ENCODE measurements around the gene KRABD2.
"Not testable (repeated sequence)": the region's sequence is repeated elsewhere in the genome, so short reads cannot be mapped to it uniquely, and the experiment has no call there.

KRABD2 gene

DNA sequence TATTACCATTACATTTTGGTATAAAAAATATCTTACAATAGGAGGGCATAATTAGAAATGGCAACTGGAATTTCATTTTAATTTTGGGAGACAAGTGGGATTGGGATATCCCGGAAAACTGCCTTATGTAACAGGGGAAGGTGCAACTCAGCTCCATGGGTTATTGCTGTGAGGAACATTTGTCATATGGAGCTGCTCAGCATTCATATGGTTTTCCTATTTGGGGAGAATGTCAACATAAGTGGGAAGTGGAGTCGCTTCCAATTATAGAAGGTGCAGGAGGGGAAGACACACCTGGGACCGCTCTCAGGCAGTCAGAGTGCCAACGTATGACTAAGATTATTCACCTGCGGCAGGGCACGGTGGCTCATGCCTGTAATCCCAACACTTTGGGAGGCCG lies 26.2 kb downstream of the KRABD2 start:
- DNase-seq = no peak
- H3K36me3 ChIP-seq = no peaks in the 10 kb centered on the region
- intact Hi-C loops (cut with DNase I; ENCODE audit: low total_unique reads) = no loop called here
- H3K4me3 ChIP-seq = no peak overlapping the region
- no peaks in the 10 kb centered on the region for H3K4me1 ChIP-seq
- TF ChIP-seq POLR2A (IDR thresholded peaks at IDR 0.05) = no peak
- TF ChIP-seq, protein P1, sequence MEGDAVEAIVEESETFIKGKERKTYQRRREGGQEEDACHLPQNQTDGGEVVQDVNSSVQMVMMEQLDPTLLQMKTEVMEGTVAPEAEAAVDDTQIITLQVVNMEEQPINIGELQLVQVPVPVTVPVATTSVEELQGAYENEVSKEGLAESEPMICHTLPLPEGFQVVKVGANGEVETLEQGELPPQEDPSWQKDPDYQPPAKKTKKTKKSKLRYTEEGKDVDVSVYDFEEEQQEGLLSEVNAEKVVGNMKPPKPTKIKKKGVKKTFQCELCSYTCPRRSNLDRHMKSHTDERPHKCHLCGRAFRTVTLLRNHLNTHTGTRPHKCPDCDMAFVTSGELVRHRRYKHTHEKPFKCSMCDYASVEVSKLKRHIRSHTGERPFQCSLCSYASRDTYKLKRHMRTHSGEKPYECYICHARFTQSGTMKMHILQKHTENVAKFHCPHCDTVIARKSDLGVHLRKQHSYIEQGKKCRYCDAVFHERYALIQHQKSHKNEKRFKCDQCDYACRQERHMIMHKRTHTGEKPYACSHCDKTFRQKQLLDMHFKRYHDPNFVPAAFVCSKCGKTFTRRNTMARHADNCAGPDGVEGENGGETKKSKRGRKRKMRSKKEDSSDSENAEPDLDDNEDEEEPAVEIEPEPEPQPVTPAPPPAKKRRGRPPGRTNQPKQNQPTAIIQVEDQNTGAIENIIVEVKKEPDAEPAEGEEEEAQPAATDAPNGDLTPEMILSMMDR (IDR thresholded peaks at IDR 0.05) = no peak
- no peaks in the 10 kb centered on the region for H3K27me3 ChIP-seq
- H3K27ac ChIP-seq = no peak overlapping the region
- H3K9me3 ChIP-seq = no peaks in the 10 kb centered on the region

DNA sequence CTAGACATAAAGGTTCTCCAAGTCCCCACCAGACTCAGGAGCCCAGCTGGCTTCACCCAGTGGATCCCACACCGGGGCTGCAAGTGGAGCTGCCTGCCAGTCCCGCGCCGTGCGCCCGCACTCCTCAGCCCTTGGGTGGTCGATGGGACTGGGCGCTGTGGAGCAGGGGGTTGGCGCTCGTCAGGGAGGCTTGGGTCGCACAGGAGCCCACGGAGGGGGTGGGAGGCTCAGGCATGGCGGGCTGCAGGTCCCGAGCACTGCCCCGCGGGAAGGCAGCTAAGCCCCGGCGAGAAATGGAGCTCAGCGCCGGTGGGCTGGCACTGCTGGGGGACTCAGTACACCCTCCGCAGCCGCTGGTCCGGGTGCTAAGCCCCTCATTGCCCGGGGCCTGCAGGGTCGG lies 29.5 kb downstream of the KRABD2 start:
- H3K36me3 ChIP-seq; DNase-seq; H3K27ac ChIP-seq; H3K4me1 ChIP-seq; H3K4me3 ChIP-seq; H3K9me3 ChIP-seq; H3K27me3 ChIP-seq; intact Hi-C loops (cut with DNase I; ENCODE audit: low total_unique reads): not testable (repeated sequence)

DNA sequence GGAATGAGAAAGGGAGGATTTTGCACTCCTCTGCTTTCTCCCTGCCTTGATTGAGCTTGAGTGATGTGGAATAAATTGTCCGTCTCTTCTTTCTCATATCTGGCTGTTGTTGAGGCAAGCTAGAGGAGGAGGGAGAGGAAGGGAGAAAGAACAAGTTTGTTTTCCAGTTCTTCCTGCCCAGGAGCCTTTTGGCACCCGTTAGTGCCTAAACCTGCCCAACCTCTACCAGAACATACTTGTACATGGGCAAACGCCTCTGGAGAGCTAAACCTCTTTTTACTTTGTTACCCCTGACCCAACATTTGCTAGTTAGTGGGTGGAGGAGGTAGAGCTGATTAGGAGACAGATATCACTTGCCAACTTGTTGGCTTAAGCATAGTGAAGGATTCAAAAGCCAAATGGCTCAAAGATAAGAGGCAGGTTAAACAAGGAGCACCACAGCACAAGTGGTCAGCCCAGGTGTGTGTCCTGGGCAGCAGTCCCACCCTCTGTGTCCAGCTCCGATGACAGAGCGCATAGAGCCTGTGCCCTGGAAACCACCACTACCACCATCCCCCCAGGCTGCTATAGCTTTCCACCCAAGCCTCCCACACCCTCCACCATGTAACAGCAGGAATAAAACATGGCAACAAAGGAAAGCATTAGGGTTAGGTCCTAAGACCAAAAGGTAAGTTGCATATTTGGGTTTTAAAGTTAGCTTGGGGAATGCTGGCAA lies 30.4 kb downstream of the KRABD2 start:
- H3K4me1 ChIP-seq = no peaks in the 10 kb centered on the region
- H3K27ac ChIP-seq = no peak overlapping the region
- intact Hi-C loops (cut with DNase I; ENCODE audit: low total_unique reads) = no loop called here
- no peak for DNase-seq
- H3K9me3 ChIP-seq = no peaks in the 10 kb centered on the region
- no peak for TF ChIP-seq POLR2A (IDR thresholded peaks at IDR 0.05)
- TF ChIP-seq, protein P1 (IDR thresholded peaks at IDR 0.05) = no peak
- no peaks in the 10 kb centered on the region for H3K27me3 ChIP-seq
- H3K4me3 ChIP-seq = no peak overlapping the region
- H3K36me3 ChIP-seq = no peaks in the 10 kb centered on the region

DNA sequence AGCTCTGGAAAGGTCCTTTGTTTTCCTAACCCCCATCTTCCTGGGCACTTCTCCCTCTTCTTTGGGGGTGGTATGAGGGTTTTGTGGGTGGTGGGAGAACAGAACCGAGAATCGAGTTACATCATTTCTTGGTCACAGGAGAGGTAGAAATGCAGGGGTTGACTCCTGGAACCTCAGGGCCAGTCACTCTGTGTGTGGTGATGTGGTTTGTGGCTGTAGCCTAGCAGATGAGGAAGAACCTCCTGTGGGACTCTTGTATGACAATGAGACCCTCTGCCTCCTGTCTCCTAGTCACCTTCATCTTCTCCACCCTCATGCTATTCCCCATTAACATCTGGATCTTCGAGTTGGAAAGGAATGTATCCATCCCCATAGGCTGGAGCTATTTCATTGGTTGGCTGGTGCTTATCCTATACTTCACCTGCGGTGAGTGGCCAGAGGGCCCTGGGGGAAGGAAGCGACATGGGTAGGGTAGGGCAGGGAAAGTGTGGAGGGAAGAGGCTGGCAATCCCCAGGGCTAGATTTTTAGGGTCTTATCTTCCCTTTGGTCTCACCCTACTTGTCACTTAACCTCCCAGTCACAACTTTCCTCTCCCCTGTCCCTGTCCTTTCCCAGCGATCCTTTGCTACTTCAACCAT lies 31.3 kb downstream of the KRABD2 start:
- Histone ChIP-seq H3K27me3 (no peaks in the 10 kb centered on the region), H3K36me3 (no peaks in the 10 kb centered on the region), H3K9me3 (no peaks in the 10 kb centered on the region), H3K4me3 (no peak overlapping the region), H3K27ac (no peak overlapping the region), H3K4me1 (no peaks in the 10 kb centered on the region)
- DNase-seq = no peak
- intact Hi-C loops (cut with DNase I; ENCODE audit: low total_unique reads) = no loop called here
- TF ChIP-seq POLR2A (IDR thresholded peaks at IDR 0.05) = no peak
- TF ChIP-seq, protein P1 (IDR thresholded peaks at IDR 0.05) = no peak

DNA sequence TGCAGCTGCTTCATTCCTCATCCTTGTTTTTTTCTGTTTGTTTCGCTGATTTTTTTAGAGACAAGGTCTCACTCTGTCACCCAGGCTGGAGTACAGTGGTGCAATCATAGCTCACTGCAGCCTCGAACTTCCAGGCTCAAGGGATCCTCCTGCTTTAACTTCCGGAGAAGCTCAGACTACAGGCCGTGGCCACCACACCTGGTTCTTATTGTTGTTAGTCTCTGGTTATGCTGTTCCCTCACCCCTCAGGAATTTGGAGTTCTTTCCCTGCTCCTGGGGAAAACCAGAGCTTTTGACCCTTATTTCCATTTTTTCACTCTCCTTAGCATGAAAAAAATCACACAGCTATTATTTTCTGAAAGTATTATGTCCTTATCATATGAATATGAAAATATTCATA lies 35.0 kb downstream of the KRABD2 start:
- no peak overlapping the region for H3K27ac ChIP-seq
- TF ChIP-seq POLR2A (IDR thresholded peaks at IDR 0.05) = no peak
- TF ChIP-seq, protein P1 (IDR thresholded peaks at IDR 0.05) = no peak
- intact Hi-C loops (cut with DNase I; ENCODE audit: low total_unique reads) = no loop called here
- H3K36me3 ChIP-seq = no peaks in the 10 kb centered on the region
- no peaks in the 10 kb centered on the region for H3K9me3 ChIP-seq
- DNase-seq = no peak
- H3K4me1 ChIP-seq = no peaks in the 10 kb centered on the region
- no peak overlapping the region for H3K4me3 ChIP-seq
- no peaks in the 10 kb centered on the region for H3K27me3 ChIP-seq

All from uterus (tissue), 3 donors.